Measurements from ENCODE around the gene CDC45.

Gene CDC45

GRCh38 chr22:19469421-19469820 lies 10.3 kb upstream of the CDC45 start:
- DNase-seq = no peak

- no peak for DNase-seq
Observed at GRCh38 chr22:19470010-19470409, 9.7 kb upstream of the CDC45 start.

- DNase-seq = no peak
Observed at GRCh38 chr22:19471572-19471971, 8.1 kb upstream of the CDC45 start.

- DNase-seq = no peak
Observed at GRCh38 chr22:19472233-19472632, 7.5 kb upstream of the CDC45 start.

- DNase-seq = no peak
Observed at GRCh38 chr22:19473578-19473977, 6.1 kb upstream of the CDC45 start.

- no peak for DNase-seq
Observed at GRCh38 chr22:19476023-19476422, 3.7 kb upstream of the CDC45 start.

GRCh38 chr22:19477321-19478044 lies 2.2 kb upstream of the CDC45 start:
- DNase-seq = peak; percentile 31

- DNase-seq = peak; percentile 57
Observed at GRCh38 chr22:19478045-19478900, 1.4 kb upstream of the CDC45 start.

GRCh38 chr22:19478901-19479354 lies 792 bp upstream of the CDC45 start, which contains the start of gene UFD1:
UFD1 (minus strand) TSS chr22:19479193; CDS start chr22:19479085, 108 bp downstream.
- DNase-seq = peak; percentile 93

GRCh38 chr22:19480173-19480568 lies 451 bp downstream of the CDC45 start:
- DNase-seq = peak; percentile 56

GRCh38 chr22:19480789-19481188 lies 1.1 kb downstream of the CDC45 start:
- DNase-seq = no peak

GRCh38 chr22:19482297-19482696 lies 2.6 kb downstream of the CDC45 start:
- DNase-seq = no peak

GRCh38 chr22:19483481-19484244 lies 3.9 kb downstream of the CDC45 start:
- DNase-seq = no peak

GRCh38 chr22:19488285-19488684 lies 8.6 kb downstream of the CDC45 start:
- DNase-seq = no peak

- DNase-seq = peak; percentile 32
Observed at GRCh38 chr22:19488884-19489843, 9.4 kb downstream of the CDC45 start.

GRCh38 chr22:19490628-19491230 lies 11.0 kb downstream of the CDC45 start:
- no peak for DNase-seq

- no peak for DNase-seq
Observed at GRCh38 chr22:19492504-19493174, 12.9 kb downstream of the CDC45 start.

- no peak for DNase-seq
Observed at GRCh38 chr22:19494001-19494560, 14.4 kb downstream of the CDC45 start.

GRCh38 chr22:19494676-19495173 lies 15.0 kb downstream of the CDC45 start:
- DNase-seq = no peak

- DNase-seq = peak; percentile 36
Observed at GRCh38 chr22:19495562-19496323, 16.0 kb downstream of the CDC45 start.
